Measurements from ENCODE around the gene AXIN2.

DNA sequence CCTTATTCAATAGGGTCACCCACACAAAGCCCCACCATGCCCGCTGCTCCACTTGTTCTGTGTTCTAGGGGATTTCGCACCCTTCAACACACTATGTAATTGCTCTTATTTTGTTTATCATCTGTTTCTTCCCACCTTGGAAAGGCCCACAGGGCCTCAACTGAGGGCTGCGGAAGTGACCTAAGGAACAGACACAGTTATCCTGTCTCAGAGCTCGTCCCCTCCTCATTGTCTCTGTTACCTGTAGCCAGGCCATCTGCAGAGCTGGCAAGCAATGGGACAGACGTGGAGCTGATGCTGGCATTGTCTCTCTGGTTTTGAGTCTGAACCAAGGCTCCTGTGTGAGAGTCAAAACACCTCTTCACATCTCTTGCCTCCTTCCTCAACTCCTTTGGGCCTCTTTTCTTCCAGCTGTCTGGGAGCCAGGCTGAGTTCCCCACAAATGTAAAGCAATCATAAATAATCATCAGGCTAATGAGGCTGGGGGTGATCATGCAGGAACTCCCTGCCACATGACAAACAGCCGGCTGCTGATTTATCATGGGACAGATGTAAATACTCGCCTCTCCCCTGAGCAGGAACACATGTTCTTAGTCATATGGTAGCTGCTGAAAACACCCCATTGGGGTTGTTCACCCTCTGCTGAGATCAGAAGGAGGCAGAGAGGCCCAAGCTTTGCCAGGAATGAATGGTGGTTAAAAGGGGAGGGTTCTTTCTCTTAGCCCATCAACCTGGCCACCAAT is 71.9 kb downstream of the AXIN2 start:
- TF ChIP-seq, protein P1, sequence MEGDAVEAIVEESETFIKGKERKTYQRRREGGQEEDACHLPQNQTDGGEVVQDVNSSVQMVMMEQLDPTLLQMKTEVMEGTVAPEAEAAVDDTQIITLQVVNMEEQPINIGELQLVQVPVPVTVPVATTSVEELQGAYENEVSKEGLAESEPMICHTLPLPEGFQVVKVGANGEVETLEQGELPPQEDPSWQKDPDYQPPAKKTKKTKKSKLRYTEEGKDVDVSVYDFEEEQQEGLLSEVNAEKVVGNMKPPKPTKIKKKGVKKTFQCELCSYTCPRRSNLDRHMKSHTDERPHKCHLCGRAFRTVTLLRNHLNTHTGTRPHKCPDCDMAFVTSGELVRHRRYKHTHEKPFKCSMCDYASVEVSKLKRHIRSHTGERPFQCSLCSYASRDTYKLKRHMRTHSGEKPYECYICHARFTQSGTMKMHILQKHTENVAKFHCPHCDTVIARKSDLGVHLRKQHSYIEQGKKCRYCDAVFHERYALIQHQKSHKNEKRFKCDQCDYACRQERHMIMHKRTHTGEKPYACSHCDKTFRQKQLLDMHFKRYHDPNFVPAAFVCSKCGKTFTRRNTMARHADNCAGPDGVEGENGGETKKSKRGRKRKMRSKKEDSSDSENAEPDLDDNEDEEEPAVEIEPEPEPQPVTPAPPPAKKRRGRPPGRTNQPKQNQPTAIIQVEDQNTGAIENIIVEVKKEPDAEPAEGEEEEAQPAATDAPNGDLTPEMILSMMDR (IDR thresholded peaks at IDR 0.05; ENCODE audit: insufficient read depth, low read length) = no peak
- TF ChIP-seq, protein P2, sequence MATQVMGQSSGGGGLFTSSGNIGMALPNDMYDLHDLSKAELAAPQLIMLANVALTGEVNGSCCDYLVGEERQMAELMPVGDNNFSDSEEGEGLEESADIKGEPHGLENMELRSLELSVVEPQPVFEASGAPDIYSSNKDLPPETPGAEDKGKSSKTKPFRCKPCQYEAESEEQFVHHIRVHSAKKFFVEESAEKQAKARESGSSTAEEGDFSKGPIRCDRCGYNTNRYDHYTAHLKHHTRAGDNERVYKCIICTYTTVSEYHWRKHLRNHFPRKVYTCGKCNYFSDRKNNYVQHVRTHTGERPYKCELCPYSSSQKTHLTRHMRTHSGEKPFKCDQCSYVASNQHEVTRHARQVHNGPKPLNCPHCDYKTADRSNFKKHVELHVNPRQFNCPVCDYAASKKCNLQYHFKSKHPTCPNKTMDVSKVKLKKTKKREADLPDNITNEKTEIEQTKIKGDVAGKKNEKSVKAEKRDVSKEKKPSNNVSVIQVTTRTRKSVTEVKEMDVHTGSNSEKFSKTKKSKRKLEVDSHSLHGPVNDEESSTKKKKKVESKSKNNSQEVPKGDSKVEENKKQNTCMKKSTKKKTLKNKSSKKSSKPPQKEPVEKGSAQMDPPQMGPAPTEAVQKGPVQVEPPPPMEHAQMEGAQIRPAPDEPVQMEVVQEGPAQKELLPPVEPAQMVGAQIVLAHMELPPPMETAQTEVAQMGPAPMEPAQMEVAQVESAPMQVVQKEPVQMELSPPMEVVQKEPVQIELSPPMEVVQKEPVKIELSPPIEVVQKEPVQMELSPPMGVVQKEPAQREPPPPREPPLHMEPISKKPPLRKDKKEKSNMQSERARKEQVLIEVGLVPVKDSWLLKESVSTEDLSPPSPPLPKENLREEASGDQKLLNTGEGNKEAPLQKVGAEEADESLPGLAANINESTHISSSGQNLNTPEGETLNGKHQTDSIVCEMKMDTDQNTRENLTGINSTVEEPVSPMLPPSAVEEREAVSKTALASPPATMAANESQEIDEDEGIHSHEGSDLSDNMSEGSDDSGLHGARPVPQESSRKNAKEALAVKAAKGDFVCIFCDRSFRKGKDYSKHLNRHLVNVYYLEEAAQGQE (IDR thresholded peaks at IDR 0.05; ENCODE audit: insufficient replicate concordance, low read depth) = no peak
- TF ChIP-seq SPI1 (IDR thresholded peaks at IDR 0.05; ENCODE audit: borderline replicate concordance, low read depth) (no peak), GABPA (IDR thresholded peaks at IDR 0.05; ENCODE audit: low read depth) (no peak)
